ENCODE measurements around the gene CRHR1.

- TF ChIP-seq YY1 (IDR thresholded peaks at IDR 0.05; ENCODE audit: insufficient read depth, insufficient read length) (no peak), SUZ12 (IDR thresholded peaks at IDR 0.05; ENCODE audit: extremely low read depth, insufficient read depth, insufficient read length) (no peak)
Observed at GRCh38 chr17:45739786-45740185, 44.3 kb upstream of the CRHR1 start.
